ENCODE measurements around the gene MYBPC1.

- TF ChIP-seq CTCF (IDR thresholded peaks at IDR 0.05) (no peak), POLR2A (IDR thresholded peaks at IDR 0.05) (no peak)
These were observed 14.4 kb downstream of the MYBPC1 start for GRCh38 chr12:101609198-101609597.

Measured in adrenal gland (tissue), 5 donors.